Spleen (tissue), 7 donors: Measurements from ENCODE around the gene SLC17A5.

Experiments
- CTCF ChIP-seq, 11 experiments: fragments of 200-600 bp in 7 of 11; fragments of 450-650 bp in 4 of 11; sonication (generic) in 4 of 11; IDR thresholded peaks in 8 of 11; conservative IDR thresholded peaks in 3 of 11; 1 replicate in 7 of 11; 2 replicates in 4 of 11; pipeline versions ENCODE4 v1.4.0 to v1.8.0; 2016 to 2021; ENCODE audit warnings: antibody characterized with exemption in 11 of 11, inconsistent platforms in 4 of 11, mild to moderate bottlenecking in 1 of 11
- POLR2A ChIP-seq, 3 donors: fragments of 450-650 bp; IDR thresholded peaks; one replicate each; pipeline ENCODE4 v1.5.1; 2017; ENCODE audit warnings: antibody characterized with exemption in 3 of 3, mild to moderate bottlenecking in 1 of 3
- POLR2AphosphoS5 ChIP-seq, 3 donors: sonication (generic); formaldehyde crosslinking; IDR thresholded peaks; one replicate each; pipeline ENCODE4 v1.5.1; 2017; ENCODE audit warnings: antibody characterized with exemption in 3 of 3
- donor health status: DM: no; HTN: no; CAD: no; lungs with moderate emphysema.
- donor health status: DM: no; HTN: no; CAD: no.
- donor health status: DM: no; HTN: no; CAD: no.

GRCh38 chr6:73703466-73703865 is 49.7 kb upstream of the SLC17A5 start:
- TF ChIP-seq CTCF (IDR thresholded peaks at IDR 0.05 in 8 of 11, conservative IDR thresholded peaks at IDR 0.05 in 3 of 11) (no peak), POLR2A (IDR thresholded peaks at IDR 0.05) (no peak), POLR2AphosphoS5 (IDR thresholded peaks at IDR 0.05) (no peak)
